ENCODE data around the gene CFAP43.
A peak's percentile ranks its signal among the peaks of the same experiment; 100 is the strongest.

Gene CFAP43

GRCh38 chr10:104130041-104130440 is 102.1 kb downstream of the CFAP43 start:
- H3K27ac ChIP-seq = no peak overlapping the region
- no peak for TF ChIP-seq CTCF (conservative IDR thresholded peaks at IDR 0.05)
- TF ChIP-seq ZFX (IDR thresholded peaks at IDR 0.05) = no peak

GRCh38 chr10:104128214-104128613 is 104.0 kb downstream of the CFAP43 start:
- TF ChIP-seq ZFX (IDR thresholded peaks at IDR 0.05) (no peak), CTCF (conservative IDR thresholded peaks at IDR 0.05) (no peak)
- no peak overlapping the region for H3K27ac ChIP-seq

GRCh38 chr10:104127411-104127810 is 104.8 kb downstream of the CFAP43 start:
- no peak overlapping the region for H3K27ac ChIP-seq

GRCh38 chr10:104123397-104123796 is 108.8 kb downstream of the CFAP43 start:
- H3K27ac ChIP-seq = no peak overlapping the region
- TF ChIP-seq ZFX (IDR thresholded peaks at IDR 0.05) (no peak), CTCF (conservative IDR thresholded peaks at IDR 0.05) (peak; percentile 46)

More at GRCh38 chr10:104127411-104127810, 104.8 kb downstream of the CFAP43 start:
- TF ChIP-seq CTCF (conservative IDR thresholded peaks at IDR 0.05) (peak; percentile 42), ZFX (IDR thresholded peaks at IDR 0.05) (no peak)

GRCh38 chr10:104122225-104123107 is 109.7 kb downstream of the CFAP43 start:
- TF ChIP-seq CTCF (conservative IDR thresholded peaks at IDR 0.05) (no peak), ZFX (IDR thresholded peaks at IDR 0.05) (no peak)
- H3K27ac ChIP-seq = peak overlapping the region; percentile 85

GRCh38 chr10:104121485-104122224 is 110.5 kb downstream of the CFAP43 start, which contains the start of gene SFR1:
Gene SFR1, plus strand, starts transcription at chr10:104122171. Its CDS starts 13 bp downstream, at chr10:104122184.
- peak within 1 kb of the TSS; percentile 85 for H3K27ac ChIP-seq
- no peak for TF ChIP-seq ZFX (IDR thresholded peaks at IDR 0.05)
- TF ChIP-seq CTCF (conservative IDR thresholded peaks at IDR 0.05) = peak; percentile 88

Data from C4-2B (cell line).